NCI-H1930 (cell line): ENCODE measurements around the gene SORCS2.

ENCODE experiments used
- DNase-seq, 2 experiments: peaks; one replicate each; lab custom pipeline; 2025; lab: John Stamatoyannopoulos, UW

Gene SORCS2

GRCh38 chr4:7375427-7375826 is 183.1 kb downstream of the SORCS2 start:
- no peak for DNase-seq

- DNase-seq = no peak
Measured at GRCh38 chr4:7377223-7377865, 185.0 kb downstream of the SORCS2 start.

- DNase-seq = no peak
Measured at GRCh38 chr4:7379186-7379585, 186.8 kb downstream of the SORCS2 start.

- no peak for DNase-seq
Measured at GRCh38 chr4:7379719-7380118, 187.4 kb downstream of the SORCS2 start.

GRCh38 chr4:7381221-7381889 is 189.0 kb downstream of the SORCS2 start:
- no peak for DNase-seq

GRCh38 chr4:7381890-7382633 is 189.7 kb downstream of the SORCS2 start:
- no peak for DNase-seq

DNA sequence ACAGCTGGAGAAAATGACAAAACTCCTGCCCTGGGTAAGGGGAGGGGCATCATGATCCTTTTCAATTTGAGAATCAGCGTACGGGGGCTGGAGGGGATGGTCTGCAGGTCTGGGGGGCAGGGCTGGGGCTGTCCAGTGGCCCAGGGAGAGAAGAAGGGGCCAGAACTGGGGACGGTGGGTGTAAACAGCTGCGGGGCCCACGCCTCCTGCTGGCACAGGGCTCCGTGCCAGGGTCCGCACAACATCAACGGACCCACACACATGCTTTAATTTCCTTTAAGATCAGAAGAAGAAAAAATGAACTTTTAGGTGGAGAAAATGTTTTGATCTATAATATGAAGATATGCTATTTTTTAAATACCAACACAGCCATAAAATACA is 190.3 kb downstream of the SORCS2 start:
- DNase-seq = no peak

DNA sequence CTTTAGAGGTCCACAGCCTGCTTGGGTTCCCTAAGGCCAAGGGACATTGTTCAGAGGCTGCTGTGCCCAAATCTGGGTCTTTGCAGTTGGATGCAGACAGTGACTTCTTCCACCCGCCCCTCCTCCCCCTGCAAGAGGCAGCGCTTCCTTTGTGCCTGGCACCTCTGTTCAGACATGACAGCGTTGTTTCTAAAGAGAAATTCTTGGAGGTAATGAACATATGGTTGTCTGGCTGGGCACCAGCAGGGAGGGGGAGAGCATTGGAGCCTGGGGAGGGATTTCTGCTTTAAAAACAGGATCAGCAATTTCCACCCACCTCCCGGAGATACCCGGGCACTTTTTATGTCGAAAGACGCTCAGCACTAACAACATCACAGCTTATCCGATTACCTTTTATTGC is 190.9 kb downstream of the SORCS2 start:
- no peak for DNase-seq

DNA sequence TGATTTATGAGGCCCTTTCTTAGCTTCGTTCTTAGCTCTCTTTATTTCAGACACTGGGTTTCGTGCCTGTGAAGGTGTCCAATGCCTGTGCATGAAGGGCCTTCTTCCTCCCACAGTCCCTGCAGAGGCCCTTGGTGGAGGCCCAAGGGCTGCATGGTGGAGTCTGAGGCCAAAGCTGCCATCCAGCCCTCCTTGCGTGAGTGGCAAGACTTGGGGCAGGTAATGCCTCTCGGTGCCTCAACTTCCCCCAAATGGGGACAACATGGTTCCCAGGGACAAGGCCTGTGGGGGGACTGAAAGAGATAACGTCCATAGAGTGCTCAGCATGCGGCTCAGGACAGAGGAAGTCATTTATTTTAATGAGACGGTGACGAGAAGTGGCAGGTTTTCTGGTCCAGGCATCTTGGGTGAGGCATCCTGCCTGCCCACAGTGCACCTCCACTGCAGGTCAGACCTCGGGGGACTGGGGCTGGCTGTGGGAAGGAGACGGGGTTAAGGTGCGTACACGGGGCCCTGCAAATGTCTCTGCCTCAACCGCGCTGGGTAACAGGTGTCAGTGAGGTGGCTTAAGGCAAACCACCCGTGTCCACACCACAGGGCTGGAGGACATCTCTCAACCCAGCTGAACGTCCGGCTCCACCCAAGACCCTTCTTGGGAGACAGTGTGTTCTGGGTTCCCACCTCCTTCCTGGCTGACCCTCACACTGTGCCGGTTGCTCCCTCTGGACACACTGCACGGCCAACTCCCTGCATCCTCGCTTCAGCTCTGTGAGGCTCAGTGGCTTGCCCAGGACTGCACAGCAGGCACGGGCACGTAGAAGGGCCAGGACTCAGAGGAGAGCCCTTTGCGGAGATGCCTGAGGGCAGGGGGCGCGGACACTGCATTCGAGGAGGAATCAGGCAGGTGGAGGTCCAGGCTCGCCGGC is 191.9 kb downstream of the SORCS2 start:
- no peak for DNase-seq

GRCh38 chr4:7384929-7385890 is 192.9 kb downstream of the SORCS2 start:
- DNase-seq = no peak

GRCh38 chr4:7387925-7388324 is 195.6 kb downstream of the SORCS2 start:
- DNase-seq = no peak

DNA sequence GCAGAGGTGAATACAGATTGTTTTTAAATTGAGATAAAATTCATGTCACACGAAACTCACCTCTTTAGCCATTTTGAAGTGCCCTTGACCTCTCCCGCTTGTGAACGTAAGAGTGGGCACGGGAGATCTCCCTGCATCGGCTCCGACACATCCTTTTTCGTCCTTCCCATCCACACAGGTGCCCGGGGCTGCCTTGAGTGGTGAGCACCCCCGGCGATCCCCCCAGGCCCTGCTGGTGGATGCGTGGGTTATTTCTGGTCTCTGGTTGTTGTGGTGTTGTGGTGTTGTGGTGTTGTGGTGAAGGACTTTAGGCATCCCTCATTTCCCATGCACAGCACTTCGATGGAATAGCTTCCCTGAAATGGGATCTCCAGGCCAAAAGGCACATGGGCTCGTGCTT is 196.3 kb downstream of the SORCS2 start:
- DNase-seq = no peak

DNA sequence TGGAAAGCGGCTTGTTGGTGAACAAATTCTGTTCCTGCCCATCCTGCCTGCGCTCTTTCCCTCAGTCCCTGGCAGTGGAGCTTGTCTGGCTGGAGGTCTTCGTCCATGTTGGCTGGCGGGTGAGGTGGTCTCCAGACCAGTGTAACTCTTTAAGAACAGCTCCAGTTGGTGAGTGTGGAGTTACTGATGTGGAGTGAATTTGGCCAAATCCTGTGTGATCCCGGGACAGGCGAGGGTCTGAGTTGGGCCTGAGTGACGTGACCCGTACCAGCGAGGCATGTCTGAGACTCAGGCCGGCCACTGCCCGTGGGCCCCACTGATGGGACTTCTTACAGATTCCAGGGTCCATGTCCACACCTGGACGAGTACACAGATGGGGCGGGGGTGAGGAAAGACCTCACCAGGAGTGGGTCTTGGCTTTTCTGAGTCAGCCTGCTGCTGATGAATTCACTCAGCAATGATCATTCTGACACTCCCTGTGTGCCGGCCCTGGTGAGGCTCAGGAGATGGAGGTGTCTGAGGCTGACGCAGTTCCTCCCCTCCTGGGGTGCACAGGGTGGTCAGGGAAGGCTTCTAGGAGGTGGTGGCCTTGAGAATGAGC is 196.9 kb downstream of the SORCS2 start:
- DNase-seq = no peak

DNA sequence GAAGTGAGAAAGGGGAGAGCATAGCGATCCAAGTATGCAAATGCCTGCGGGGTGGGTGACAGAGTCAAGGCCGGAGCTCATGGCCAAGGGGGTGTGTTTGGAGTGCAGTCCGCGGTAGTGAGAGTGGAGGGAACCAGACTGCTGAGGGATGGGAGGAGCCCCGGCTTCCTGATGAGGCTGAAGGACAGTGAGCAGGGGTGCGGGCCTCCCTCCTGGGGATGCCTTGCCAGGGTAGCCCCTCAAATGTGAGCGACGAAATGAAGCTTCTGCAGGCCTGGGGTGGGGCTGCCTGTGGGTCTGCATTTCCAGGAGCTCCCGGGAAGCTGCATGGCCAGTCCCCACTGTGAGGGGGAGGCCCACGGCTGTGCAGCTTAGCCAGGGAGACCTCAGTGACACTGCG is 197.4 kb downstream of the SORCS2 start:
- DNase-seq = no peak

DNA sequence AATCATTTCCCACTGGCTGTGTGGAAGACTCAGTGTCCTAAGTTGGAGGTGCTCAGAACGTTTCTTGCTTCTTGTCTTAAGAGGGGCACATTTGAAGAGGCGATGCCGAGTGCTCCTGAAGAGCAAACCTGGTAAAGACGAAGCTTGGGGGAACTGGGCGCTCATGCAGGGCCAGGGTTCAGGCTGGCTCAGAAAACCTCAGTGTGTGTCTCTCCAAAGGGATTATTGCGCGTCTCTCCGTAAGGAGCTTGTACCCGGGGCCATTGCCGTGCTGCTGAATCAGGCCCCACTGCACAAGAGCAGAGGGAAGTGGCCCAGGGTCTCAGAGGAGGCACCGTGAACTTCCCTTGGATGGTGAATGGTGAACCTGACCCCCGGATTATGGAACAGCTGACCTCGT is 198.0 kb downstream of the SORCS2 start:
- no peak for DNase-seq

- no peak for DNase-seq
Measured at GRCh38 chr4:7390906-7391636, 198.7 kb downstream of the SORCS2 start.

GRCh38 chr4:7391637-7392437 is 199.5 kb downstream of the SORCS2 start:
- DNase-seq = no peak

GRCh38 chr4:7392438-7393421 is 200.4 kb downstream of the SORCS2 start:
- DNase-seq = peak in 1 of 2 experiments; percentile 13
